Karpas-422 (cell line): Measurements from ENCODE around the gene PTPN21. TPM values are rescaled to one million over a fixed set of nuclear protein-coding genes. Genes with fewer than 3 reads are reported as not detected.
A peak's percentile ranks its signal among the peaks of the same experiment; 100 is the strongest.

ENCODE experiments used
- DNase-seq: peaks from one replicate; pipeline ENCODE4 v3.0.0-alpha.2; 2015
- H2AFZ ChIP-seq: fragments of 200-600 bp; sonication (generic); 2 replicates; pipeline ENCODE4 v1.6.1; 2014; ENCODE audit warnings: antibody characterized with exemption, low read length, mixed read lengths
- H3K27ac ChIP-seq: fragments of 200-600 bp; sonication (generic); 2 replicates; pipeline ENCODE4 v1.5.1; 2014; ENCODE audit warnings: mild to moderate bottlenecking, low read length, moderate library complexity
- H3K27me3 ChIP-seq: fragments of 200-600 bp; sonication (generic); 2 replicates; pipeline ENCODE4 v1.6.1; 2014; ENCODE audit warnings: low read length, mixed read lengths
- H3K36me3 ChIP-seq: fragments of 200-600 bp; sonication (generic); 2 replicates; pipeline ENCODE4 v1.6.1; 2014; ENCODE audit warnings: low read length, mixed read lengths; ENCODE audit not compliant: insufficient read depth
- H3K4me1 ChIP-seq: fragments of 200-600 bp; sonication (generic); 2 replicates; pipeline ENCODE4 v1.6.1; 2014; ENCODE audit warnings: mild to moderate bottlenecking, low read length, mixed read lengths
- H3K4me2 ChIP-seq: fragments of 200-600 bp; sonication (generic); 2 replicates; pipeline ENCODE4 v1.6.1; 2014; ENCODE audit warnings: low read length, low read depth, mild to moderate bottlenecking; ENCODE audit not compliant: poor library complexity, severe bottlenecking
- H3K4me3 ChIP-seq: fragments of 200-600 bp; sonication (generic); 2 replicates; pipeline ENCODE4 v1.5.1; 2014; ENCODE audit warnings: mild to moderate bottlenecking, antibody characterized with exemption, low read length, mixed read lengths
- H3K79me2 ChIP-seq: fragments of 200-600 bp; sonication (generic); 2 replicates; pipeline ENCODE4 v1.6.1; 2014; ENCODE audit warnings: mild to moderate bottlenecking, low read length, mixed read lengths
- H3K9ac ChIP-seq: fragments of 200-600 bp; sonication (generic); 2 replicates; pipeline ENCODE4 v1.6.0; 2014; ENCODE audit warnings: low read length
- H3K9me2 ChIP-seq: fragments of 200-600 bp; sonication (generic), shearing (Covaris generic); replicated peaks from 2 replicates; pipeline ENCODE4 v1.6.0; 2014; ENCODE audit warnings: mild to moderate bottlenecking, low read length, moderate library complexity; ENCODE audit not compliant: insufficient read depth
- H3K9me3 ChIP-seq: fragments of 300-700, 200-600 bp; sonication (generic); 2 replicates; pipeline ENCODE4 v1.6.1; 2014; ENCODE audit warnings: low read length, mixed read lengths
- H4K20me1 ChIP-seq: fragments of 200-600 bp; sonication (generic); 2 replicates; pipeline ENCODE4 v1.6.1; 2014; ENCODE audit warnings: mild to moderate bottlenecking, antibody characterized with exemption, low read length, low read depth; ENCODE audit not compliant: insufficient read depth
- total RNA-seq: library from RNA; depleted of rRNA; stranded (reverse); fragments of >200 nt; shearing (Covaris generic); gene quantifications from 2 replicates; pipeline ENCODE4 v1.2.3, GENCODE V29; 2014; ENCODE audit warnings: low replicate concordance

The PTPN21 gene
- total RNA-seq, 1 experiment from 2014 or later, result not detected

- no peak overlapping the region for H3K4me2 ChIP-seq
- no peak overlapping the region for H3K27ac ChIP-seq
- no peaks in the 10 kb centered on the region for H3K9me2 ChIP-seq
- H3K4me1 ChIP-seq, result no peaks in the 10 kb centered on the region
- no peak for DNase-seq
- H3K9me3 ChIP-seq, result no peaks in the 10 kb centered on the region
- H3K4me3 ChIP-seq, result no peak overlapping the region
- no peak overlapping the region for H3K9ac ChIP-seq
- no peaks in the 10 kb centered on the region for H4K20me1 ChIP-seq
- H3K27me3 ChIP-seq, result no peaks in the 10 kb centered on the region
- H3K79me2 ChIP-seq, result no peaks in the 10 kb centered on the region
- no peaks in the 10 kb centered on the region for H3K36me3 ChIP-seq
- H2AFZ ChIP-seq, result no peak overlapping the region
Measured at GRCh38 chr14:88493392-88494185, 61.2 kb downstream of the PTPN21 start.

- no peaks in the 10 kb centered on the region for H3K9me3 ChIP-seq
- no peak overlapping the region for H3K4me3 ChIP-seq
- no peak overlapping the region for H3K27ac ChIP-seq
- H3K27me3 ChIP-seq, result no peaks in the 10 kb centered on the region
- no peaks in the 10 kb centered on the region for H3K79me2 ChIP-seq
- H2AFZ ChIP-seq, result no peak overlapping the region
- H3K9ac ChIP-seq, result no peak overlapping the region
- DNase-seq, result peak; percentile 94
- no peaks in the 10 kb centered on the region for H3K36me3 ChIP-seq
- H3K4me2 ChIP-seq, result no peak overlapping the region
- H3K9me2 ChIP-seq, result no peaks in the 10 kb centered on the region
- H4K20me1 ChIP-seq, result no peaks in the 10 kb centered on the region
- H3K4me1 ChIP-seq, result no peaks in the 10 kb centered on the region
Measured at GRCh38 chr14:88492272-88493089, 62.3 kb downstream of the PTPN21 start.

- Histone ChIP-seq H2AFZ (no peak overlapping the region), H3K4me2 (no peak overlapping the region), H3K79me2 (no peaks in the 10 kb centered on the region), H3K36me3 (no peaks in the 10 kb centered on the region), H3K27ac (no peak overlapping the region), H3K4me3 (no peak overlapping the region), H3K27me3 (no peaks in the 10 kb centered on the region), H4K20me1 (no peaks in the 10 kb centered on the region), H3K4me1 (no peaks in the 10 kb centered on the region), H3K9ac (no peak overlapping the region), H3K9me2 (no peaks in the 10 kb centered on the region), H3K9me3 (no peaks in the 10 kb centered on the region)
- DNase-seq, result no peak
Measured at GRCh38 chr14:88490168-88490567, 64.6 kb downstream of the PTPN21 start.

- Histone ChIP-seq H3K9ac (no peak overlapping the region), H3K27ac (no peak overlapping the region), H3K27me3 (no peaks in the 10 kb centered on the region), H4K20me1 (no peaks in the 10 kb centered on the region), H3K36me3 (no peaks in the 10 kb centered on the region), H2AFZ (no peak overlapping the region), H3K4me3 (no peak overlapping the region), H3K9me3 (no peaks in the 10 kb centered on the region), H3K4me1 (no peaks in the 10 kb centered on the region), H3K79me2 (no peaks in the 10 kb centered on the region), H3K9me2 (no peaks in the 10 kb centered on the region), H3K4me2 (no peak overlapping the region)
- no peak for DNase-seq
Measured at GRCh38 chr14:88488897-88489296, 65.9 kb downstream of the PTPN21 start.

GRCh38 chr14:88488081-88488480 lies 66.7 kb downstream of the PTPN21 start:
- no peak overlapping the region for H3K4me2 ChIP-seq
- H3K27ac ChIP-seq, result no peak overlapping the region
- no peaks in the 10 kb centered on the region for H3K9me3 ChIP-seq
- no peaks in the 10 kb centered on the region for H4K20me1 ChIP-seq
- H3K4me3 ChIP-seq, result no peak overlapping the region
- no peak overlapping the region for H3K9ac ChIP-seq
- no peak overlapping the region for H2AFZ ChIP-seq
- no peaks in the 10 kb centered on the region for H3K36me3 ChIP-seq
- no peaks in the 10 kb centered on the region for H3K4me1 ChIP-seq
- no peaks in the 10 kb centered on the region; the same call in 1 of the 2 replicates for H3K27me3 ChIP-seq
- H3K9me2 ChIP-seq, result no peaks in the 10 kb centered on the region
- no peak for DNase-seq
- H3K79me2 ChIP-seq, result no peaks in the 10 kb centered on the region

GRCh38 chr14:88482524-88482923 lies 72.3 kb downstream of the PTPN21 start:
- Histone ChIP-seq H3K79me2 (no peaks in the 10 kb centered on the region), H4K20me1 (no peaks in the 10 kb centered on the region), H3K27ac (no peak overlapping the region), H2AFZ (no peak overlapping the region), H3K36me3 (no peaks in the 10 kb centered on the region), H3K4me3 (no peak overlapping the region), H3K9me3 (no peaks in the 10 kb centered on the region), H3K4me1 (no peaks in the 10 kb centered on the region), H3K9me2 (no peaks in the 10 kb centered on the region), H3K27me3 (no peaks in the 10 kb centered on the region; the same call in 1 of the 2 replicates), H3K9ac (no peak overlapping the region), H3K4me2 (no peak overlapping the region)
- DNase-seq, result no peak

- no peak for DNase-seq
- no peaks in the 10 kb centered on the region for H3K4me1 ChIP-seq
- no peak overlapping the region for H3K4me3 ChIP-seq
- no peak overlapping the region for H3K9ac ChIP-seq
- no peak overlapping the region for H3K27ac ChIP-seq
- no peaks in the 10 kb centered on the region for H3K9me3 ChIP-seq
- no peaks in the 10 kb centered on the region for H3K9me2 ChIP-seq
- H3K4me2 ChIP-seq, result no peak overlapping the region
- no peaks in the 10 kb centered on the region for H3K36me3 ChIP-seq
- H3K79me2 ChIP-seq, result no peaks in the 10 kb centered on the region
- no peaks in the 10 kb centered on the region; the same call in 1 of the 2 replicates for H3K27me3 ChIP-seq
- H2AFZ ChIP-seq, result no peak overlapping the region
- no peaks in the 10 kb centered on the region for H4K20me1 ChIP-seq
Measured at GRCh38 chr14:88481794-88482193, 73.0 kb downstream of the PTPN21 start.

GRCh38 chr14:88481059-88481458 lies 73.7 kb downstream of the PTPN21 start:
- no peak overlapping the region for H2AFZ ChIP-seq
- H3K9me3 ChIP-seq, result no peaks in the 10 kb centered on the region
- DNase-seq, result no peak
- H3K9me2 ChIP-seq, result no peaks in the 10 kb centered on the region
- no peaks in the 10 kb centered on the region; the same call in 1 of the 2 replicates for H3K27me3 ChIP-seq
- H3K27ac ChIP-seq, result no peak overlapping the region
- H3K4me3 ChIP-seq, result no peak overlapping the region
- H3K36me3 ChIP-seq, result no peaks in the 10 kb centered on the region
- no peak overlapping the region for H3K9ac ChIP-seq
- H3K4me1 ChIP-seq, result no peaks in the 10 kb centered on the region
- no peaks in the 10 kb centered on the region for H3K79me2 ChIP-seq
- no peaks in the 10 kb centered on the region for H4K20me1 ChIP-seq
- no peak overlapping the region for H3K4me2 ChIP-seq
